IMR-90 (cell line): ENCODE data around the gene CAMTA2.

Experiments used
- CEBPB ChIP-seq: IDR thresholded peaks from 2 replicates; pipeline ENCODE4 v1.6.1; 2012; ENCODE audit warnings: low read depth, low read length, improper control_type of control experiment
- CHD1 ChIP-seq: IDR thresholded peaks from 2 replicates; pipeline ENCODE4 v1.6.1; 2012; ENCODE audit warnings: low read depth, low read length, improper control_type of control experiment
- FOS ChIP-seq: fragments of 150-350 bp; IDR thresholded peaks from 2 replicates; pipeline ENCODE4 v1.6.1; 2016; ENCODE audit warnings: low read depth, low read length
- MAFK ChIP-seq: IDR thresholded peaks from 2 replicates; pipeline ENCODE4 v1.6.1; 2012; ENCODE audit warnings: low read depth, low read length, improper control_type of control experiment
- MXI1 ChIP-seq: IDR thresholded peaks from 2 replicates; pipeline ENCODE4 v1.6.1; 2012; ENCODE audit warnings: low read depth, mild to moderate bottlenecking, low read length, moderate library complexity, borderline replicate concordance
- NFE2L2 ChIP-seq: fragments of 150-350 bp; IDR thresholded peaks from 2 replicates; pipeline ENCODE4 v1.6.1; 2016; ENCODE audit warnings: low read depth, mild to moderate bottlenecking, low read length
- POLR2A ChIP-seq: IDR thresholded peaks from 2 replicates; pipeline ENCODE4 v1.6.1; 2012; ENCODE audit warnings: mild to moderate bottlenecking, low read depth, low read length
- RAD21 ChIP-seq: IDR thresholded peaks from 2 replicates; pipeline ENCODE4 v1.6.1; 2012; ENCODE audit warnings: low read length, improper control_type of control experiment
- RCOR1 ChIP-seq: IDR thresholded peaks from 2 replicates; pipeline ENCODE4 v1.6.1; 2012; ENCODE audit warnings: mild to moderate bottlenecking, low read length, improper control_type of control experiment; ENCODE audit not compliant: insufficient replicate concordance
- RFX5 ChIP-seq: IDR thresholded peaks from 2 replicates; pipeline ENCODE4 v1.8.0; 2012; ENCODE audit warnings: low read depth, mild to moderate bottlenecking, low read length, moderate library complexity
- SMC3 ChIP-seq: fragments of 150-350 bp; IDR thresholded peaks from 2 replicates; pipeline ENCODE4 v1.6.1; 2016; ENCODE audit warnings: low read depth, mild to moderate bottlenecking, antibody characterized with exemption, low read length, moderate library complexity
- USF2 ChIP-seq: fragments of 150-350 bp; IDR thresholded peaks from 2 replicates; pipeline ENCODE4 v1.6.1; 2017; ENCODE audit warnings: mild to moderate bottlenecking, antibody characterized with exemption, low read length, low read depth
- TF ChIP-seq, protein P1 (sequence below): conservative IDR thresholded peaks from 2 replicates; pipeline ENCODE4 v1.5.1; 2012; ENCODE audit warnings: mild to moderate bottlenecking, low read depth, low read length, improper control_type of control experiment
- TF ChIP-seq, protein P2 (sequence below): fragments of 150-350 bp; IDR thresholded peaks from 2 replicates; pipeline ENCODE4 v1.6.1; 2016; ENCODE audit warnings: low read depth, mild to moderate bottlenecking, low read length, moderate library complexity, borderline replicate concordance

GRCh38 chr17:4999430-5000093, 12.1 kb upstream of the CAMTA2 start:
- TF ChIP-seq RFX5 = no peak
- TF ChIP-seq SMC3 = no peak
- TF ChIP-seq, protein P1, sequence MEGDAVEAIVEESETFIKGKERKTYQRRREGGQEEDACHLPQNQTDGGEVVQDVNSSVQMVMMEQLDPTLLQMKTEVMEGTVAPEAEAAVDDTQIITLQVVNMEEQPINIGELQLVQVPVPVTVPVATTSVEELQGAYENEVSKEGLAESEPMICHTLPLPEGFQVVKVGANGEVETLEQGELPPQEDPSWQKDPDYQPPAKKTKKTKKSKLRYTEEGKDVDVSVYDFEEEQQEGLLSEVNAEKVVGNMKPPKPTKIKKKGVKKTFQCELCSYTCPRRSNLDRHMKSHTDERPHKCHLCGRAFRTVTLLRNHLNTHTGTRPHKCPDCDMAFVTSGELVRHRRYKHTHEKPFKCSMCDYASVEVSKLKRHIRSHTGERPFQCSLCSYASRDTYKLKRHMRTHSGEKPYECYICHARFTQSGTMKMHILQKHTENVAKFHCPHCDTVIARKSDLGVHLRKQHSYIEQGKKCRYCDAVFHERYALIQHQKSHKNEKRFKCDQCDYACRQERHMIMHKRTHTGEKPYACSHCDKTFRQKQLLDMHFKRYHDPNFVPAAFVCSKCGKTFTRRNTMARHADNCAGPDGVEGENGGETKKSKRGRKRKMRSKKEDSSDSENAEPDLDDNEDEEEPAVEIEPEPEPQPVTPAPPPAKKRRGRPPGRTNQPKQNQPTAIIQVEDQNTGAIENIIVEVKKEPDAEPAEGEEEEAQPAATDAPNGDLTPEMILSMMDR = no peak
- TF ChIP-seq CEBPB = no peak
- no peak for TF ChIP-seq POLR2A
- no peak for TF ChIP-seq MAFK
- no peak for TF ChIP-seq CHD1
- TF ChIP-seq RAD21 = no peak
- no peak for TF ChIP-seq FOS
- no peak for TF ChIP-seq USF2
- TF ChIP-seq MXI1 = no peak
- TF ChIP-seq RCOR1 = no peak
- TF ChIP-seq, protein P2, sequence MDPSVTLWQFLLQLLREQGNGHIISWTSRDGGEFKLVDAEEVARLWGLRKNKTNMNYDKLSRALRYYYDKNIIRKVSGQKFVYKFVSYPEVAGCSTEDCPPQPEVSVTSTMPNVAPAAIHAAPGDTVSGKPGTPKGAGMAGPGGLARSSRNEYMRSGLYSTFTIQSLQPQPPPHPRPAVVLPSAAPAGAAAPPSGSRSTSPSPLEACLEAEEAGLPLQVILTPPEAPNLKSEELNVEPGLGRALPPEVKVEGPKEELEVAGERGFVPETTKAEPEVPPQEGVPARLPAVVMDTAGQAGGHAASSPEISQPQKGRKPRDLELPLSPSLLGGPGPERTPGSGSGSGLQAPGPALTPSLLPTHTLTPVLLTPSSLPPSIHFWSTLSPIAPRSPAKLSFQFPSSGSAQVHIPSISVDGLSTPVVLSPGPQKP = no peak
- no peak for TF ChIP-seq NFE2L2
